AG04449 (cell line): ENCODE measurements around the gene NPHS2.
"Not testable (repeated sequence)": the region's sequence is repeated elsewhere in the genome, so short reads cannot be mapped to it uniquely, and the experiment has no call there.

Experiments
- CTCF ChIA-PET: fragments of 350-600 bp; formaldehyde crosslinking; extraction: SDS; loops from one replicate; lab custom pipeline; 2021; ENCODE audit warnings: antibody characterized with exemption; lab: Yijun Ruan, JAX
- POLR2A ChIA-PET: fragments of 400-600, 350-600 bp; formaldehyde crosslinking; extraction: SDS; loops from one replicate; lab custom pipeline; 2020; ENCODE audit warnings: antibody characterized with exemption, inconsistent platforms; lab: Yijun Ruan, JAX
- DNase-seq: peaks from one replicate; pipeline ENCODE4 v3.0.0-alpha.2; 2010; ENCODE audit warnings: low read depth, low spot score
- H3K4me3 ChIP-seq: 2 replicates; pipeline ENCODE4 v1.5.1; 2011; ENCODE audit warnings: low read depth, mild to moderate bottlenecking, control low read depth, low read length
- CTCF ChIP-seq: IDR thresholded peaks from one replicate; pipeline ENCODE4 v1.5.1; 2011; ENCODE audit warnings: mild to moderate bottlenecking, moderate library complexity, low read length, control low read depth, inconsistent platforms; ENCODE audit not compliant: insufficient read depth; ENCODE audit errors: missing control alignments

NPHS2 gene

GRCh38 chr1:179529482-179530195, 46.1 kb downstream of the NPHS2 start:
- H3K4me3 ChIP-seq, result no peak overlapping the region
- ChIA-PET CTCF (no interaction called here), POLR2A (no interaction called here)
- no peak for DNase-seq
- no peak for TF ChIP-seq CTCF

- CTCF ChIA-PET, POLR2A ChIA-PET, DNase-seq, H3K4me3 ChIP-seq: not testable (repeated sequence)
Measured at GRCh38 chr1:179518544-179518943, 57.2 kb downstream of the NPHS2 start.

- ChIA-PET POLR2A (no interaction called here), CTCF (no interaction called here)
- no peak for TF ChIP-seq CTCF
- H3K4me3 ChIP-seq, result no peak overlapping the region
- DNase-seq, result no peak
Measured at GRCh38 chr1:179516976-179517705, 58.6 kb downstream of the NPHS2 start.

GRCh38 chr1:179510038-179510437, 65.7 kb downstream of the NPHS2 start:
- POLR2A ChIA-PET, result no interaction called here
- CTCF ChIA-PET, result no interaction called here
- no peak for DNase-seq
- no peak overlapping the region for H3K4me3 ChIP-seq
- no peak for TF ChIP-seq CTCF

GRCh38 chr1:179509384-179509783, 66.4 kb downstream of the NPHS2 start:
- H3K4me3 ChIP-seq, result no peak overlapping the region
- ChIA-PET POLR2A (no interaction called here), CTCF (no interaction called here)
- TF ChIP-seq CTCF, result no peak
- no peak for DNase-seq

- H3K4me3 ChIP-seq, result no peak overlapping the region
- TF ChIP-seq CTCF, result no peak
- CTCF ChIA-PET, result no interaction called here
- DNase-seq, result no peak
- POLR2A ChIA-PET, result no interaction called here
Measured at GRCh38 chr1:179506199-179506598, 69.5 kb downstream of the NPHS2 start.
